NCI-H128 (cell line): ENCODE data around the gene P2RY11.

Source experiments
- DNase-seq: peaks from one replicate; lab custom pipeline; 2025; ENCODE audit not compliant: unreplicated experiment; lab: John Stamatoyannopoulos, UW

The P2RY11 gene

GRCh38 chr19:10112895-10113591 lies 1.6 kb downstream of the P2RY11 start:
- no peak for DNase-seq

GRCh38 chr19:10113592-10113963 lies 2.1 kb downstream of the P2RY11 start:
- no peak for DNase-seq

DNA sequence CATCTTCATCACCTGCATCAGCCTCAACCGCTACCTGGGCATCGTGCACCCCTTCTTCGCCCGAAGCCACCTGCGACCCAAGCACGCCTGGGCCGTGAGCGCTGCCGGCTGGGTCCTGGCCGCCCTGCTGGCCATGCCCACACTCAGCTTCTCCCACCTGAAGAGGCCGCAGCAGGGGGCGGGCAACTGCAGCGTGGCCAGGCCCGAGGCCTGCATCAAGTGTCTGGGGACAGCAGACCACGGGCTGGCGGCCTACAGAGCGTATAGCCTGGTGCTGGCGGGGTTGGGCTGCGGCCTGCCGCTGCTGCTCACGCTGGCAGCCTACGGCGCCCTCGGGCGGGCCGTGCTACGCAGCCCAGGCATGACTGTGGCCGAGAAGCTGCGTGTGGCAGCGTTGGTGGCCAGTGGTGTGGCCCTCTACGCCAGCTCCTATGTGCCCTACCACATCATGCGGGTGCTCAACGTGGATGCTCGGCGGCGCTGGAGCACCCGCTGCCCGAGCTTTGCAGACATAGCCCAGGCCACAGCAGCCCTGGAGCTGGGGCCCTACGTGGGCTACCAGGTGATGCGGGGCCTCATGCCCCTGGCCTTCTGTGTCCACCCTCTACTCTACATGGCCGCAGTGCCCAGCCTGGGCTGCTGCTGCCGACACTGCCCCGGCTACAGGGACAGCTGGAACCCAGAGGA lies 2.6 kb downstream of the P2RY11 start:
- no peak for DNase-seq

DNA sequence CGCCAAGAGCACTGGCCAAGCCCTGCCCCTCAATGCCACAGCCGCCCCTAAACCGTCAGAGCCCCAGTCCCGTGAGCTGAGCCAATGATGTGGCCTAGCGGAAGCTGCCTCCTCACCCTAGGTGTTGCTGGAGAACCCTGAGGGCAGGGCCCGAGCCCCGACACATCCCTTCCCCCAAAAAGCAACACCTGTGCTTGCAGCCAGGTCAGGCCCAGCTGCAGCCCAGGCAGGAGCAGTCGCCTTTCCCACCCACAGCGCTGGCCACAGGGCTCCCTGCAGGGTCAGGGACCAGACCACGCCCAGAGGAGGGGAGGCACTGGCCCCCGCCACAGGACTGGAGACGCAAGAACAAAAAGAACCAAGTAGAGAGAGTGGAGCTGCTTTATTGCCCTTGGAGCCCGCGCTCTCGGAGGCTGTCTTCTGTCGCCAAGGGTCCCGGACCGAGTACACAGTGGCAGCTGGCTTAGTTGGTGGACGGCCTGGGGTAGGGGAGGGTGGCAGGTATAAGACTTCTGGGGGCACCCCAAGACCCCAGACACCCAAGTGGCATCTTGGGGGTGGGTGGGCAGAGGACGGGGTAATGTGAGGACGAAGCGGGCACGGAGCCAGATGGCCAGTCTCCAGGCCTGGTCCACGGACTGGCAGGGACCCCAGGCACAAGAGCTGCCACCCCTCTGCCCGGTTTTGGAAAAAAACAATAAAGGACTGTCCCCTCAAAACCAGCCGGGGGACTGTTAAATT lies 3.3 kb downstream of the P2RY11 start:
- no peak for DNase-seq

GRCh38 chr19:10115392-10116084 lies 4.0 kb downstream of the P2RY11 start:
- DNase-seq = no peak

GRCh38 chr19:10116085-10116865 lies 4.8 kb downstream of the P2RY11 start:
- DNase-seq = no peak

GRCh38 chr19:10116866-10117616 lies 5.5 kb downstream of the P2RY11 start:
- no peak for DNase-seq

DNA sequence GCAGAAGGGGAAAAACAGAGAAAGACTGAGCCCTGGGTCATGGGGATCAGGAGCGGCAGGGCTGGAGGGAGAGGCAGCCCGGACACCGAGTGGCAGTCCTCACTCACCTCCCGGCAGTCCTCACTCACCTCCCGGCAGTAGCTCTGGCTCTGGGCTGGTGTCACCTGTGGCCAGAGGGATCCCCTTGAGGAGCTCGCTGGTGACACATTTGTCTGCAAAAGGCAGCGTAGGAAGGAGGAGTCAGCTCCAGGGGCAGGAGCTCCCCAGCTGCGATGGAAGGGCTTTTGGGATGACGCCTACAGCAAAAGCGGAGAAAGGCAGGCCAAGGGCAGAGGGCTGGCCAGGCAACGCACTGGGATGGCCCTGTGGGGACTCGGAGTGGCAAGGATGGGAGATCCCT lies 7.5 kb downstream of the P2RY11 start:
- DNase-seq = no peak

DNA sequence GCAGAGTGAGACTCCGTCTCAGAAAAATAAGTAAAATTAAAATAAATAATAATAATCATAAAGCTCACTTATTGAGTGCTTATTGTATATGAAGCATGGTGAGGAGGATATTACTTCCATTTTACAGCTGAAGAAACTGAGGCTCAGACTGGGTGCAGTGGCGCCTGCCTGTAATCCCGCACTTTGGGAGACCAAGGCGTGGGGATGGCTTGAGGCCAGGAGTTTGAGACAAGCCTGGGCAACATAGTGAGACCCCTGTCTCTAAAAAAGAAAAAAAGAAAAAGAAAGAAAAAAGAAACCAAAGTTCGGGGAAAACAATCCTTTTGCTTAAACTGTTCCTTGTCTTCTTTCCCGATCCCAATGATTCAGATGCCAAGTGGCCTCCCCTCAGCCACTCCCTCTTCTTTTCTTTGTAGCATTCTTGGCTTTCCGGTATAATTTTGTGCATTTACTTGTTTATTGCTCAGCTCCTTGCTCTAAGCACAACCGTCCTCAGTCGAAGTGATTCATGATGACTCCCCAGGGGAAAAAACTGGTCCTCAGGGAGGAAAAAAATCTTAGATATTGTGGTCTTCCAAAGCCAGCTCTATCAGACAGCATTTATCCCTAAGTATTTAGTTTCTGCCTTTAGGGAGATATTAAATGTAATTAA lies 9.2 kb downstream of the P2RY11 start:
- no peak for DNase-seq

DNA sequence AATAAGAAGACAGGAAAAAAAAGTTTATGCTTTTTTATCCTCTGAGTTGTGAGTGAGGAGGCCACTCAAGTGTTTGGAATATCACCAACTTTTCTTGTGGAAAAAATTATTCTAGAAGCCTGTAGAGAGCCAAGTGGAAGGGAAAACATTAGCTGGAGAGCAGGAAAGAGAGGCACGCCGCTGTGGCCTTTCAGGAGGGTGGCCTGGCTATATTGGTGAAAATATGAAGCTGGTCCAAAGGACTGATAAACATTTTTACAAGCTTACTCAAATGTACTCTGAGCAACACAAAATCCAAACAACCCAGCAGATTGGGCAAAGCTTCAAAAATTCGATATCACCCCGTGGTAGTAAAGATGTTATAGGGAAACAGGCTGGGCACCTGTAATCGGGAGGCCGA lies 10.6 kb downstream of the P2RY11 start:
- DNase-seq = no peak

GRCh38 chr19:10124429-10124828 lies 12.9 kb downstream of the P2RY11 start:
- no peak for DNase-seq

GRCh38 chr19:10126213-10126639 lies 14.7 kb downstream of the P2RY11 start:
- DNase-seq = no peak

DNA sequence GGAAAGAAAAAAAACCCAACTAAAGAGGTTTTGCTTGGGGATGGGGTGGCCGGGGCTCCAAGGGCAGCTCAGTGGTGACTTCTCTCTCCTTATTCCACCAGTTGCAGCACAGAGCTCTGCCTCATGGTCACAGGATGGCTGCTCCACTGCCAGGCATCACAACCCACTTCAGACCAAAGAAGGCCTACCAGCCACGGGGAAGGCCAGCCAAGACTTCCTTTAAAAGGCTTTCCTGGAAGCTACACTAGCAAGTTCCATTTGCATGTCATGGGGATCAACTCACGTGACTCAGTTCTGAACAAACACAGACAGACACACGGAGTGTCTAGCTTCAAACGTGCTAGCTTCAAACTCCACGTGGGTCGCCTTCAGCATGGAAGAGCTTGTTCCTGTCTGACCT lies 21.4 kb downstream of the P2RY11 start:
- DNase-seq = no peak

DNA sequence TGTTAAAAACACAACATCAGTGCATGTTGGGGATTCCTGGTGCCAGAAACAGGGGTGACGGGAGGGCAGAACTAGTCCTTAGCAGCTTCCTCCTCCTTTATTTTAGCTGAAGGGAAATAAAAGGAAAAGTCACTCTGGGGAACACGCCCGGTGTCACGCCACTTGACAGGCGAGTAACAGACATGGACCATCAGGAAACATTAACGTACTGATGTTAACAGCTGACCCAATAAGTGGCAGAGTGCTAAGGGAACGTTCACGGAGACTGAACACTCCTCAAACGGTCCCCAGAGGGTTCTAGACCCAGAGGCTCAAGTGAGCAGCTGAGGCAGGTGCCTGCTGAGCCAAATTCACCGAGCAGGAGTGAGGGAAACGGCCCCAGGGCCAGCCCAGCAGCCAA lies 22.1 kb downstream of the P2RY11 start:
- no peak for DNase-seq

DNA sequence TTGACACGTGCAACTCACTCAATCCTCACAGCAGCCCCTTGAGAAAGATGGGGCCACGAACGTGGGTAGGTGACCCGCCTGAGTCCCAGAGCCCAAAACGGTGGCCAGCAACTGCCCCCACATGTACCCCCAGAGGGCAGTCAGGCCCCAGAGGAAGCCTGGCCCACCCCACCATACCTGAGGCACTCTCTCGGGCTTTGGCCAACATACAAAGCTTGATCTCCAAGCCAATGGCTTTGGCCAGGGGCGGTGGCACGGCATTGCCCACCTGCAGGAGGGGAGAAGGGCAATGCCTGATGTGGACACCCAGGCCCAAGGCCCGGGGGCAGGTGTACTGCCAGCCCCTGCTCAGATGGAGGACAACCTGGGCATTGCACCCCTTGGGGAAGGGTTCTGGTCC lies 22.5 kb downstream of the P2RY11 start:
- DNase-seq = no peak

GRCh38 chr19:10135551-10136334 lies 24.2 kb downstream of the P2RY11 start:
- DNase-seq = no peak

- DNase-seq = no peak
These were observed 25.4 kb downstream of the P2RY11 start for GRCh38 chr19:10136936-10137335.

DNA sequence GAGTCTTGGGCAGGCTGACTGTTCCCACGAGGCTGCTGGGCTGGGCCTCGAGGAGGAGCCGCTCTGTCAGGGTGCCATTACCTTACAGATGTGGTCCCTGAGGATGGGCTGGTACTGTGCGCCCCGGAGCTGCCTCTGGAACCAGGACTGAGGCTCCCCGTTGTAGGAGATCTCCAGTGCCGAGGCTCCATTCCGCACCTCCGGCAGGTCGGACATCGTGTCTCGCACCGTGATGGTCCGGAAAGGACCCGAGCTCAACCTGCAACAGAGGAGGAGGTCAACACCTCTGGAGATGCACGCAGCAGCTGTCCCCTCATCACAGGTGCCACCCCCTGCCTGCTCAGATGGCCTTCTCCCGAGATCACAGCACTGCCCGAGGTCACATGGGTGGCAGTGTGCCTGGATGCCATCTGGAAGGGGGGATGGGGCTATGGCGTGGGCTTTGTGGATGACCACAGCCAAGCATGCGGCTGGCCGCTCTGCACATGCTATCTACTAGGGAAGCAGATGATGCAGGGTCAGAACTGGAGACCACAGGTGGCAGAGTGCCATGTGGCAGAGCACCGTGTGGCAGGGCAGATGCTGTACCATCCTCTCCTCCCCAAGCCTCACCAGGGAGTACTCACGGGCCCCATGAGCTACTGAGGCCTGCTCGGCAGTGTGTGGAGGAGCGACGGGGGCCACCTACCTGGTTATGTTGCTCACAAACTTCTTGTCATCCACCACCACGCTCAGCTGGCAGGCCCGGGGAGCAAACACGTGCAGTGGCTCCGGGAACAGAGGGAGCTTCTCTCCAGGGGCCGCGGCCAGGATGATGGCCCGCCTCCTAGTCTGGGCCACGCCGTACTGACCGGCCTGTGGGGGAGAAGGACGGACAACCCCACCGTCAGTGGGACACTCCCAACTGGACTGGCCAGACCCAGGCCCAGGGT lies 26.5 kb downstream of the P2RY11 start:
- no peak for DNase-seq
